Activated naive CD4-positive, alpha-beta T cell treated with anti-CD3 and anti-CD28 coated beads, Interleukin-2, amount 50 U/mL, for 24 hours (primary cell): Measurements from ENCODE around the gene ZNF800.
A peak's percentile ranks its signal among the peaks of the same experiment; 100 is the strongest.
"Not testable (repeated sequence)": the region's sequence is repeated elsewhere in the genome, so short reads cannot be mapped to it uniquely, and the experiment has no call there.

Experiments
- H3K27ac Mint-ChIP-seq: one replicate; pipeline ENCODE4 v1.8.0; 2021; ENCODE audit warnings: mild to moderate bottlenecking, mixed read lengths
- H3K27me3 Mint-ChIP-seq: one replicate; pipeline ENCODE4 v1.8.0; 2021; ENCODE audit warnings: mixed read lengths
- H3K36me3 Mint-ChIP-seq: one replicate; pipeline ENCODE4 v1.8.0; 2021; ENCODE audit warnings: mixed read lengths
- H3K4me1 Mint-ChIP-seq: one replicate; pipeline ENCODE4 v1.8.0; 2021; ENCODE audit warnings: mixed read lengths
- H3K4me3 Mint-ChIP-seq: one replicate; pipeline ENCODE4 v1.8.0; 2021; ENCODE audit warnings: mild to moderate bottlenecking, mixed read lengths
- H3K9me3 Mint-ChIP-seq: one replicate; pipeline ENCODE4 v1.8.0; 2021; ENCODE audit warnings: mixed read lengths

The ZNF800 gene

DNA sequence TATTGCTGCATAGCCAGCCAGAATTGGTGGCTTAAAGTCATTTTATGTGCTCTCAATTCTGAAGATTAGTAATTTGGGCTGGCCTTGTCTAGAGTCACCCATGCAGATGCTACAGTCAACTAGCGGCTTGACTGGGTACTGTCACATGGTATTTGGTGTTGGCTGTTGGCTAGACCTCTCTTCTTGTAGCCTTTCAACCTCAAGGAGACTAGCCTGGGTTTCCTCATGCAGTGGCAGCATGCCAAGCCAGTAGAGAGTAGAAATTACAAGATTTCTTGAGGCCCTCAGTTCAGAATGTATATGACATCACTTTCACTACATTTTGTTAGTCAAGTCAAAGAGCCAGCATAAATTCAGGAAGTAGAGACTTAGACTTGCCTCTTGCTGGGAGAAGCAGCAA lies 3.7 kb upstream of the ZNF800 start:
- Mint-ChIP-seq H3K4me3 (no peak overlapping the region), H3K27ac (peak overlapping the region; percentile 14), H3K36me3 (peaks cover 3% of the 10 kb centered on the region)

DNA sequence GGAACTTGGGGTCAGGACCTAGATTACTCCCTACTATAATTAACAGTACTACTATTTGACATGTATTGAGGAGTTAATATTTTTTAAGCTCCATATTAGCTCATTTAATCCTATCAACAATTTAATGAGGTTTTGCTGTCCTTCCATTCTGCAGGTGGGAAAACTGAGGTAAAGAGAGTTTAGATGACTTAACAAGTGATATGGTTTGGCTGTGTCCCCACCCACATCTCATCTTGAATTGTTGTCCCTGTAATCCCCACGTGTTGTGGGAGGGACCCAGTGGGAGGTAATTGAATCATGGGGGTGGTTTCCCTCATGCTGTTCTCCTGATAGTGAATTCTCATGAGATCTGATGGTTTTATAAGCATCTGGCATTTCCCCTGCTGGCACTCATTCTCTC lies 2.6 kb upstream of the ZNF800 start:
- H3K27me3 Mint-ChIP-seq: not testable (repeated sequence)
- H3K4me3 Mint-ChIP-seq: peak overlapping the region; percentile 41
- peak overlapping the region; percentile 48 for H3K27ac Mint-ChIP-seq

More for the DNA sequence above, 3.7 kb upstream of the ZNF800 start:
- H3K4me1 Mint-ChIP-seq: peaks cover 32% of the 10 kb centered on the region
- H3K27me3 Mint-ChIP-seq: no peaks in the 10 kb centered on the region
- H3K9me3 Mint-ChIP-seq: no peaks in the 10 kb centered on the region

DNA sequence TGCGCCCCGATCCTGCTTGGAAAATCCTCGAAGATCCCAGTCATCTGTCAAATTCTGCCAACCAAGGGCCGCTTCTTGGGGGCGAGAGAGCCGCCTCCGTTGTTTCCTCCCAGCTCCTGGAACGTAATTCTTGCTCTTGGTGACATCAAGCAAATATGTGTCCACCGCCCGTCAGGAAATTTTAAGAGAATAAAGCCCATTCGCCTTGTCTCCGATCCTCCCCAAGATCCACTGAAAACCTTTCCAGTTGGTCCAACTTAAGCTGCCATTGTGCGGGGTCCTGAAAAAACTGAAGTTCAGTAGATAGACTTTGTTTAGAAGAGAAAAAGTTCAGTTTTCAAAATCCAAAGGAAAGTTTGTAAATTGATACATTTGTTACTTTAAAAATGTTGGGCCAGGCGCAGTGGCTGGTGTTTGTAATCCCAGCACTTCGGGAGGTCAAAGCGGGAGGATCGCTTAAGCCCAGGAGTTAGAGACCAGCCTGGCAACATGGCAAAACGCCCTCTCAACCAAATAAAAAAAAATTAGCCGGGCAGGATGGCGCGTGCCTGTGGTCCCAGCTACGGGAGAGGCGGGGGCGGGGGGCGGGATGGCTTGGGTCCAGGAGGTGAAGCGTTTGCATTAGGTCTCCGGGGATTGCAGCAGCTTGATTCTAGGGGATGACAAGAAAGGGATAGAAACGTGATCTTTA lies 1.0 kb upstream of the ZNF800 start:
- peak overlapping the region; percentile 91 for H3K4me3 Mint-ChIP-seq
- no peaks in the 10 kb centered on the region for H3K27me3 Mint-ChIP-seq
- H3K36me3 Mint-ChIP-seq: peaks cover 19% of the 10 kb centered on the region
- H3K4me1 Mint-ChIP-seq: peaks cover 59% of the 10 kb centered on the region
- no peaks in the 10 kb centered on the region for H3K9me3 Mint-ChIP-seq
- H3K27ac Mint-ChIP-seq: peak overlapping the region; percentile 96

More for the DNA sequence above, 2.6 kb upstream of the ZNF800 start:
- not testable (repeated sequence) for H3K36me3 Mint-ChIP-seq, H3K9me3 Mint-ChIP-seq
- H3K4me1 Mint-ChIP-seq: peaks cover 43% of the 10 kb centered on the region

DNA sequence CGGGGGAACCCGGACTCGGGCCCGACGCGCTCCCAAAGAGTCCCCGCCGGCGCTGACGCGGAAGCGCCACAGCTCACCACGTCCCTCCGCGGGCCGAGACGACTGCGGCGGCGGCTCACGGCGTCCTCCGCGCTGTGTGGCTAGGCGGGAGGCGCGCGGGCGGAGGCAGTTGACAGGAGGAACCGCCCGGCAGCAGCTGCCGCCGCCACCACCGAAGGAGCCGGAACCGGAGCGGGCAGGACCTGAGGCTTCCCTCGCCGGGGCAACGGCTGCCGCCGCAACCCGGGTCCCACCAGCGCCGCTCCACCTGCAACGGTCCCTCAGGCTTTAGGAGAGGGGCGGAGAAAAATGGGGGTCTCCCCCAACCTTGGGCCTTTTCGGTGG lies 334 bp downstream of the ZNF800 start:
- Mint-ChIP-seq H3K4me3 (peak overlapping the region; percentile 99), H3K27ac (peak overlapping the region; percentile 98), H3K4me1 (peaks cover 72% of the 10 kb centered on the region), H3K27me3 (no peaks in the 10 kb centered on the region), H3K36me3 (peaks cover 26% of the 10 kb centered on the region), H3K9me3 (no peaks in the 10 kb centered on the region)

DNA sequence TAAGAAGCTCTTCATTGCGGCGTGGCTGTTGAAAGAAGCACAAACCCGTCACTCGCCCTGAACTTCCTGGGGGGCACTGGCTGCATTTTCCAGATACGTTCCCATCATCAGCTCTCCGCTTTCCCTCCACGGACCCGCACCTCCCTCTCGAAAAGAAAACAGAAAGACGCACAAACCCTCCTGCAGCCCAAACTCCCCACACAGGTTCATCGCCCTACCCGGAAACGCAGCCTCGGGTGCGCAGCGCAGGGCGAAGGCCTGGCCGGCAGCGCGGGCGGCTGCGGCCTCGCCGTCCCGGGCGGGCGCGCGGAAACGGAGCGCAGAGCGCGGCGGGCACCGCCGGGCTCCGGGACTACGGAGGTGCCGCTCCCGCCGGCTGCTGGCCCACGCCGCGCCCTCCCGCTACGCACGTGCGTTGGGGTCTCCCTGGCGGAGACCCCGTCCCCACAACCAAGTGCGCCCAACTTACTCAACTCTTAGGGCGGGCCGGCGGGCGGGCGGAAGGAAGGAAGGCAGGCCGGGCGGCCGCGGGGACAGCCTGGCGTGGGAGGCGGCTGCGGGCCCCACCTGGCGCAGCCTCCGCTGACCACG lies 822 bp downstream of the ZNF800 start:
- Mint-ChIP-seq H3K4me1 (peaks cover 75% of the 10 kb centered on the region), H3K36me3 (peaks cover 26% of the 10 kb centered on the region), H3K27ac (peak overlapping the region; percentile 98), H3K4me3 (peak overlapping the region; percentile 99), H3K27me3 (no peaks in the 10 kb centered on the region), H3K9me3 (no peaks in the 10 kb centered on the region)

- Mint-ChIP-seq H3K4me1 (peaks cover 74% of the 10 kb centered on the region), H3K9me3 (no peaks in the 10 kb centered on the region), H3K27me3 (no peaks in the 10 kb centered on the region), H3K27ac (peak overlapping the region; percentile 98), H3K4me3 (peak overlapping the region; percentile 99), H3K36me3 (peaks cover 26% of the 10 kb centered on the region)
Observed at GRCh38 chr7:127390817-127391590, 1.5 kb downstream of the ZNF800 start.

- no peaks in the 10 kb centered on the region for H3K9me3 Mint-ChIP-seq
- H3K27me3 Mint-ChIP-seq: no peaks in the 10 kb centered on the region
- H3K4me3 Mint-ChIP-seq: peak overlapping the region; percentile 99
- H3K27ac Mint-ChIP-seq: peak overlapping the region; percentile 98
- H3K4me1 Mint-ChIP-seq: peaks cover 71% of the 10 kb centered on the region
- peaks cover 28% of the 10 kb centered on the region for H3K36me3 Mint-ChIP-seq
Observed at GRCh38 chr7:127390186-127390816, 2.2 kb downstream of the ZNF800 start.

GRCh38 chr7:127389321-127389720 lies 3.2 kb downstream of the ZNF800 start:
- H3K9me3 Mint-ChIP-seq: no peaks in the 10 kb centered on the region
- no peak overlapping the region for H3K27ac Mint-ChIP-seq
- peaks cover 31% of the 10 kb centered on the region for H3K36me3 Mint-ChIP-seq
- peaks cover 72% of the 10 kb centered on the region for H3K4me1 Mint-ChIP-seq
- H3K4me3 Mint-ChIP-seq: peak overlapping the region; percentile 59
- no peaks in the 10 kb centered on the region for H3K27me3 Mint-ChIP-seq

DNA sequence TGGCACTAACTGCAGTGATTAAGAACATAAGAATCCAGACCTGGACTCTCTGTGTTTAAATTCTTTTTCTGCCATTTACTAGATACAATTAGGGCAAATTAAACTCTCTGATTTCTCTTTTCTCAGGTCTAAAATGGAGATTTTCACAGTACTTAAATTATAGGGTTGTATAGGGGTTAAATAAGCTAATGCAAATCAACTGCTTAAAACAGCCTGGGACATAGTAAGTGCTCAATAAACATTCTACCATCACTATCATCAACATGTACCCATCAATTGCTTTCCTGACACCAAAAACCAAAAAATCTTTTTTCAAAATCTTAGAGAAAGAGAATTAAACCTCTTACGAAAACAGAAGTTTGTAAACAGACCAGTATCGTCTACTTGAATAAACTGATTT lies 4.5 kb downstream of the ZNF800 start:
- Mint-ChIP-seq H3K4me1 (peaks cover 72% of the 10 kb centered on the region), H3K27ac (no peak overlapping the region), H3K9me3 (no peaks in the 10 kb centered on the region), H3K27me3 (no peaks in the 10 kb centered on the region), H3K36me3 (peaks cover 35% of the 10 kb centered on the region), H3K4me3 (peak overlapping the region; percentile 45)

GRCh38 chr7:127383123-127383835 lies 9.2 kb downstream of the ZNF800 start:
- H3K4me3 Mint-ChIP-seq: no peak overlapping the region
- H3K36me3 Mint-ChIP-seq: peaks cover 21% of the 10 kb centered on the region
- H3K27ac Mint-ChIP-seq: no peak overlapping the region
- H3K27me3 Mint-ChIP-seq: no peaks in the 10 kb centered on the region
- peaks cover 85% of the 10 kb centered on the region for H3K4me1 Mint-ChIP-seq
- no peaks in the 10 kb centered on the region for H3K9me3 Mint-ChIP-seq

- Mint-ChIP-seq H3K4me3 (peak overlapping the region; percentile 9), H3K4me1 (peaks cover 85% of the 10 kb centered on the region), H3K36me3 (peaks cover 16% of the 10 kb centered on the region), H3K9me3 (no peaks in the 10 kb centered on the region), H3K27ac (peak overlapping the region; percentile 8), H3K27me3 (no peaks in the 10 kb centered on the region)
Observed at GRCh38 chr7:127382301-127383085, 10.0 kb downstream of the ZNF800 start.

- H3K4me1 Mint-ChIP-seq: peaks cover 92% of the 10 kb centered on the region
- no peak overlapping the region for H3K27ac Mint-ChIP-seq
- H3K9me3 Mint-ChIP-seq: no peaks in the 10 kb centered on the region
- H3K27me3 Mint-ChIP-seq: no peaks in the 10 kb centered on the region
- H3K4me3 Mint-ChIP-seq: no peak overlapping the region
- peaks cover 21% of the 10 kb centered on the region for H3K36me3 Mint-ChIP-seq
Observed at GRCh38 chr7:127380479-127380878, 12.0 kb downstream of the ZNF800 start.

DNA sequence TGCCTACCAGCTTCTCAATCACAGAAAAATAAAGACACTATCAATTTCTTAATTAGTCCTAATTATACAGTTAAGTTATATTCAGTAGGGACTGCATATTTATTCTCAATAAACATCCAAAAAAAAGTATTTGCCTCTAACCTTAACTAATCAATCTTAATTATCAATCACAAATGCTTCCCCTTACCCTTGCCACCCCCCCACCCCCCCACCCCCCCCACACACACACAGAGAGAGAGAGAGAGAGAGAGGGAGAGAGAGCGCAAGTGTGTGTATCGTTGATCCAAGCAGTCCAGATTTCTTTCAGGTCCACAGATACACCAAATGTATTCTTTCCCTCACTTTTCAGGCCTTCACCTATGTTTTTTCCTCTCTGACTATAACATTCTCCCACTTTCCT lies 12.9 kb downstream of the ZNF800 start:
- Mint-ChIP-seq H3K27me3 (no peaks in the 10 kb centered on the region), H3K4me1 (peaks cover 88% of the 10 kb centered on the region), H3K27ac (peak overlapping the region; percentile 18), H3K9me3 (no peaks in the 10 kb centered on the region), H3K36me3 (peaks cover 19% of the 10 kb centered on the region), H3K4me3 (peak overlapping the region; percentile 16)

- Mint-ChIP-seq H3K36me3 (peaks cover 21% of the 10 kb centered on the region), H3K4me1 (peaks cover 84% of the 10 kb centered on the region), H3K4me3 (peak overlapping the region; percentile 43), H3K9me3 (no peaks in the 10 kb centered on the region), H3K27me3 (no peaks in the 10 kb centered on the region), H3K27ac (no peak overlapping the region)
Observed at GRCh38 chr7:127378537-127378936, 14.0 kb downstream of the ZNF800 start.
